ENCODE measurements around the gene TAF11L2.

DNA sequence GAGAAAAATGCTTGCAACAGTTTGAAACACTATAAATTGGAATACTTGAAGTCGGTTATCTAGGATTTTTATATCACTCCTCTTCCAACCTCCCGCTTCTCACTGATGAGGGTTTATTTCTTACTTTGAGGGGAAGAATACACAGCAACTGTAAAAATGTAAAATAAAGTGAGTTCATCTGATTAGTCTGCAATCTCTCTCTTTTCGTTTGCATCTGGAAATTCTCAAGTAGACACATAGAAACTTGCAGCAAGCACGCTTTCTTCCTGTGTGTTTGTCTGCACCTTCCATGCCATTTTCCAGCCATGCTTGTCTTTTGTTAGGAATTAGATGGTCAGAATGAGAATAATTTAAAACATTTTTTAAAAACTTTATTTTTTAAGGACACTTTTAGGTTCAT lies 45.1 kb upstream of the TAF11L2 start:
- TF ChIP-seq POLR2AphosphoS5 (IDR thresholded peaks at IDR 0.05; ENCODE audit: low read depth, low read length) (no peak), REST (IDR thresholded peaks at IDR 0.05; ENCODE audit: insufficient read depth in 1 of 2, low read depth in 2 of 2, low read length in 2 of 2) (no peak), SIN3A (IDR thresholded peaks at IDR 0.05; ENCODE audit: borderline replicate concordance, insufficient read depth, low read length) (no peak), FOXP2 (optimal IDR thresholded peaks at IDR 0.05; ENCODE audit: borderline replicate concordance, extremely low read depth, extremely low read length, insufficient read depth) (no peak), TAF1 (IDR thresholded peaks at IDR 0.05; ENCODE audit: borderline replicate concordance, insufficient read depth, low read length) (no peak)

Measured in PFSK-1 (cell line).